Measurements from ENCODE around the gene CUL4B. TPM values are rescaled to one million over a fixed set of nuclear protein-coding genes. Genes with fewer than 3 reads are reported as not detected.
"Not testable (repeated sequence)": the region's sequence is repeated elsewhere in the genome, so short reads cannot be mapped to it uniquely, and the experiment has no call there.

The CUL4B gene
- total RNA-seq, 1 donor from 2014 or later, result 39.0 TPM

DNA sequence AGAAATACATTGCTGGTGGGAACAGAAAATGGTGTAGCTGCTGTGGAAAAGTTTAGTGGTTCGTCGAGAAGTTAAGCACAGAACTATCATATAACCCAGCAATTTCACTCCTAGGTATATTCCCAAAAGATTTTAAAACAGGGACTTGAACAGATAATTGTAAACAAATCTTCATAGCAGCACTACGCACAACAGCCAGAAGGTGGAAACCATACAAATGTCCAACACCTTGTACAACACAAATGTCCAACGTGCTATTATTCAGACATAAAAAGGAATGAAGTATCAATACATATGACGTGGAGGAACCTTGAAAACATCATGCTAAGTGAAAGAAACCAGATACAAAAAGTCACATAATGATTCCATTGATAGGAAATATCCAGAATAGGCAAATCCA is 37.9 kb downstream of the CUL4B start:
- DNase-seq, result no peak

- DNase-seq, result peak; percentile 4
Measured at GRCh38 chrX:120517936-120518335, 42.8 kb downstream of the CUL4B start.

GRCh38 chrX:120514236-120514635 is 46.5 kb downstream of the CUL4B start:
- DNase-seq, result no peak

GRCh38 chrX:120512627-120513026 is 48.1 kb downstream of the CUL4B start:
- DNase-seq, result no peak

- DNase-seq, result no peak
Measured at GRCh38 chrX:120512222-120512621, 48.5 kb downstream of the CUL4B start.

GRCh38 chrX:120504569-120504968 is 56.2 kb downstream of the CUL4B start:
- DNase-seq, result no peak

DNA sequence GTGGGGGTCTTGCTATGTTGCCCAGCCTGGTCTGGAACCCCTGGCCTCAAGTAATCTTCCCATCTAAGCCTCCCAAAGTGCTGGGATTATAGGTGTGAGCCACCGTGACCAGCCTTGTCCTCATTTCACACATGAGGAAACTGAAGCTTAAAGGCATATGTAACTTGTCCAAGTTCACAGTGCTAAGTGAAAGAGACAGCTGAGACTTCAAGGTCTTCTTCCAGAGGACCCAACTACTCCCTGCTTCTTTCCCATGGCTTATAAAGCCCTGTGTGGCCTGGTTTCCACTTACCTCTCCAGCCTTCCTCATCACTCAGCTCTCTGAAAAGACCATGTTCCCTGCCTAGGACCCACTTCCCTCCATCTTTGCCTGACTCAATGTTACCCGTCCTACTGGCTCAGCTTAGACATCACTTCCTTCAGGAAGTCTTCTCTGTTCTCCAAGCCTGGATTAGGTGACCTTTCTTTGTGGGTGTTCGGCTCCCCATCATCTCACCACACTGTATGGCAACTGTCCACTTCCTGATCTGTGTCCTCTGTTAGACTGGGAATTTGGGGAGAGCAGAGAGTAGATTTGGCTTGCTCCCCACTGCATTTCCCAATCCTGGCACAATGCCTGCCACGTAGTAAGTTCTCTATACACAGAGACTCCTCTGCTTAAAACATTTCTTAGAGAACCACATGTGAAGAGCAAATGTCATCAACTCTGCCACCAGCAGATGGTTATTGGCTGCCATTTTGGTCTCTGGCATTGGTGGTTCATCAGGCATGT is 61.3 kb downstream of the CUL4B start:
- DNase-seq, result no peak

DNA sequence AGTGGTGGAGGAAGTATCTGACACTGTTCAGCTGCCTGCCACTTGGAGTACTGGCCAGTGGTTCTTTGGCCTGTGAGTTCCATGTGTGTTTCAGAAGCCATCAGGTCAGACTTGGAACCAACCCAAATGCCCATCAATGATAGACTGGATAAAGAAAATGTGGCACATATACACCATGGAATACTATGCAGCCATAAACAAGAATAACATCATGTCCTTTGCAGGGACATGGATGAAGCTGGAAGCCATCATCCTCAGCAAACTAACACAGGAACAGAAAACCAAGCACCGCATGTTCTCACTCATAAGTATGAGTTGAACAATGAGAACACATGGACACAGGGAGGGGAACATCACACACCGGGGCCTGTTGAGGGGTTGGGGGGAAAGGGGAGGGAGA is 70.6 kb downstream of the CUL4B start:
- DNase-seq, result not testable (repeated sequence)

- no peak for DNase-seq
Measured at GRCh38 chrX:120486786-120487185, 74.0 kb downstream of the CUL4B start.

- DNase-seq, result peak; percentile 73
Measured at GRCh38 chrX:120485638-120486520, 74.9 kb downstream of the CUL4B start.

DNA sequence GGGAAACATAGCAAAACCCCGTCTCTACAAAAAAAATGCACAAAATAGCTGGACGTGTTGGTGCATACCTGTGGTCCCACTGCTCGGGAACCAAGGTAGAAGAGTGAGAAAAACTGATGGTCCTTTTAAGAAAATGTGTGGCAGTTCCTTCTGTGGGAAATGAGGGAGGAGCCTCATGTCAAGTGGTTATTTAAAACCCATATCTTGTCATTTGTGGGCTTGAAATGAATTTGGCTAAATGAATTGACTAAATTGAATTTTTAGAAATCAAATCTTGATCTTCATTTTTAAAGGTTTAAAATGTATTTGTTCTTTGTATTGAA is 75.5 kb downstream of the CUL4B start:
- DNase-seq, result no peak

- no peak for DNase-seq
Measured at GRCh38 chrX:120477453-120477852, 83.3 kb downstream of the CUL4B start.

DNA sequence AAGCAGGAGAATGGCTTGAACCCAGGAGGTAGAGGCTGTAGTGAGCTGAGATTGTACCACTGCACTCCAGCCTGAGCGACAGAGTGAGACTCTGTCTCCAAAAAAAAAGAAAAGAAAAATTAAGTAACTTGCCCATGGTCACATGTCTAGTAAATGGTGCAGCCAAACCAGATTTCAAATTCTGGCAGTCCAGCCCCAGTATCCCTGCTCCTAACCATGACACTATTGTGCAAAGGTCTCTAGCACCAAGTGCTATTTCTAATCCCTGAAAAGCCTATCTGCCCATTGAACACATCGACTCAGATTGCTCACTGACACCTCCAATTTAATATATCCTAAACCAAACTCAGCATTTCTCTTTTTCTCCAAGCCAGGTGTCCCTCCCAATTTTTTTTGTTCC is 84.0 kb downstream of the CUL4B start:
- DNase-seq, result no peak

- not testable (repeated sequence) for DNase-seq
Measured at GRCh38 chrX:120475447-120475846, 85.3 kb downstream of the CUL4B start.

Small RNA genes within 50 kb of the gene (small RNA-seq; reads per million reads assigned to genes)
- gene RNU7-37P (ENCODE audit: low replicate concordance), result not detected

Other genes with a start within 250 kb of the CUL4B start
- 0.69 TPM for gene TMEM255A, start 249.5 kb downstream of the CUL4B start, total RNA-seq
- gene ATP1B4, start 198.9 kb downstream of the CUL4B start, total RNA-seq, result 25.9 TPM
- gene LAMP2, start 91.7 kb downstream of the CUL4B start, total RNA-seq, result 102 TPM
- 28.7 TPM for gene MCTS1, start 43.1 kb upstream of the CUL4B start, total RNA-seq
- gene C1GALT1C1, start 69.1 kb upstream of the CUL4B start, total RNA-seq, result 28.5 TPM

All from skin of body (tissue), 3 donors.